HL-60/S4 (cell line): ENCODE measurements around the gene GRIA1.

ENCODE experiments used
- in situ Hi-C: fragments of 300-500 bp; cut with MboI; formaldehyde crosslinking; loops from 2 replicates; pipeline ENCODE4 v1.14.3; 2022; ENCODE audit warnings: low sequenced_read_pairs

Gene GRIA1

DNA sequence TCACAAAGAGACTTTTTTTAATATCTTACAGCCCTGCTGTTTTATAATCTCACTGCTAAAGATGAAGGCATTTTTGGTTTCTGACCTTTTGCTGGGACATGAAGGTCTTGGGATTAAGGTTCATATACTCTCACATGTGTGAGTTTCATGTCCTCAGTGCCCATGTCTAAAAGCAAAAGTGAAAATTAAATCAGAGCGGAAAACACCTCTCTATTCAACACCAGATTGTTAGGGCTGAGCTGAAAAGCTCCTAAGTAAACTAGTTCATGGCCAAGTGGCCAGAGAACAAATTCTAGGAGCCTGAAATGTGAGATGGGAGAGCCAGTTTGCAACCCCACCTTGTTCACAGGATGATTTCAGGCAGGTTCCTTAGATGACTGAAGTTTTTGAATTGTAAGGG lies 110.9 kb downstream of the GRIA1 start:
- in situ Hi-C loops: no loop called here

DNA sequence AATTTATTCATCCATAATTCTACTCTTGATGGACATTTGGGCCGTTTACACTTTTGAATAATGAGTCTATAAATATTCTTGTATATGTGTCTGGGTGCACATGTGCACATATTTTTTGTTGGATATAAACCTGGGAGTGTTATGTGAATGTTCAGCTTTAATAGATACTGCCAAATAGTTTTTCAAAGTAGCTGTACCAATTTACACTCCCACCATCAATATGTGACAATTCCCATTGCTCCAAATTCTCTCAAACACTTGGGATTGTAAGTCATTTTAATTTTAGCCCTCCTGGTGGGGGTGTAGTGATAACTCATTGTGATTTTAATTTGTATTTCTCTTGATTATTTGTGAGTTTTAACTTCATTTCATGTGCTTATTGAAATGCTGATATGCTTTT lies 114.9 kb downstream of the GRIA1 start:
- in situ Hi-C loops: no loop called here

GRCh38 chr5:153610009-153610408 lies 119.5 kb downstream of the GRIA1 start:
- in situ Hi-C loops: no loop called here

DNA sequence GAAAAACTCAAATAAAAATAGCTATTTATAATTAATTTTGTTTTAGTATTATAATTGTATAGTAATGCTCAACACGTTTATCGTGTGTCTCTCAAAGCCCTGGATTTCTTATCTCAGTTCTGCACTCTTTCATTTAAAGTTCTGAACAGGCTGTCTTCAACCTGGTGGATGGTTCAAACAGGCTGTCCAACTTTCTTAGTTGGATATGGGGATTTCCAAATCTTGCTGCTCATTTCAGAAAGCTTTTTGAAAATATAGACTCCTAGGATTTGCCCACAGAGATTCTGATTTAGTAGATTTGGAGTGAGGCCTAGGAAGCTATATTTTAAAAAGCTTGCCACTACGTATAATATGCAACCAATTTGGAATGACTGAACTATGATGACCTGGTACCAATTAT lies 120.3 kb downstream of the GRIA1 start:
- in situ Hi-C loops: no loop called here

DNA sequence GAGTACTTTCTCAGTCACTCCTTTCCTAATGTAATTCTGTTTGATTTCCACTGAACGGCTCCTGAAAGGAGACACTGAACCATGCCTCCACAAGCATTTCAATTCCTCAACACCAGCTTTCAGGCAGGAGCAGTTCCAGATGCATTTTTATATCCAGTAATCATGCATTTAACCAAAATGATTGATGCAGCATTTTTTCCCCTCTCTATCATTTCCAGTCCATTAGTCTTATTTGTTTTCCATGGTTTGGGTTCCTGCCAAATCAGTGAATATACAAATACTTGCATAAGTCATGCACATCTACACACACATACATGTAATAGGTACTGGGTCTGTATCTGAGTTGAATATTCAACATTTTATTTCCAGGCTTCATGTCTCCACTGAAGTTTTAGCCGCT lies 122.7 kb downstream of the GRIA1 start:
- in situ Hi-C loops: no loop called here

- in situ Hi-C loops: no loop called here
Observed at GRCh38 chr5:153613672-153614071, 123.2 kb downstream of the GRIA1 start.

GRCh38 chr5:153617190-153617589 lies 126.7 kb downstream of the GRIA1 start:
- in situ Hi-C loops: no loop called here

DNA sequence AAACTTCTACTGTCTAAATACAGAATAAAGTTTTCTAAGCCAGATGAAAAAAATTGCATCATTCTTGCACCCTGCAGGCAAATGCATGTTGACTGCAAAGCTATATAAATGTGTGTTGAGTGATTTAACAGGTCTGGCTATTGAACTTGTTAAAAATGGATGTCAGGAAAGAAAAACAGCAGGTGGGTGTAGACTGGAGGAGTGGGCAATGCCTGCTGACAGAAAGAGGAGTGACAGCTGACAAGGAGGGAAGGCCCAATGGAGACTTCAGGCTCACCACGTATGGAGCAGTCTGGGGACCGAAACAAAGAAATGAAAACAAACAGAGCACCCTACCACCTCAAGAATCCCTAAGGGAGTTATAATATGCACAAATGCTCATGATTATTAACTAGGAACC lies 127.8 kb downstream of the GRIA1 start:
- in situ Hi-C loops: no loop called here

GRCh38 chr5:153618867-153619266 lies 128.4 kb downstream of the GRIA1 start:
- in situ Hi-C loops: no loop called here

DNA sequence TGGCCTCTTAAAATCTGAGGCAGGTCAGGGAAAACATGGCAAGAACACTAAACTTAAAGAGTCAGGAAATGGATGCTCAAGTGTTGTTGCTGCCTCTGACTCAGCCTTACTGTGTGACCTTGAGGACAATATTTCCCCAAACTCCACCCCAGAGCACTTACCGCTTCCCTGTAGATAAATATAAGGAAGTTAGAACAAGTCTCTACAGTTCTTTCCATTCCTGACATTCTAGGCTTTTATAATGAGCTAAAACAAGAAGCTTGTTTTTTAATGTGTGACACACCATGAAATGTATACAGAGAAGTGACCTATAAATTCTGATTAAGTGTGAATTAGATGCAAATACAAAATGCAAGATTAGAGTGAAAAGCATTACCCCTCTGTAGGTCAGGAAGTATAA lies 129.3 kb downstream of the GRIA1 start:
- in situ Hi-C loops: no loop called here

DNA sequence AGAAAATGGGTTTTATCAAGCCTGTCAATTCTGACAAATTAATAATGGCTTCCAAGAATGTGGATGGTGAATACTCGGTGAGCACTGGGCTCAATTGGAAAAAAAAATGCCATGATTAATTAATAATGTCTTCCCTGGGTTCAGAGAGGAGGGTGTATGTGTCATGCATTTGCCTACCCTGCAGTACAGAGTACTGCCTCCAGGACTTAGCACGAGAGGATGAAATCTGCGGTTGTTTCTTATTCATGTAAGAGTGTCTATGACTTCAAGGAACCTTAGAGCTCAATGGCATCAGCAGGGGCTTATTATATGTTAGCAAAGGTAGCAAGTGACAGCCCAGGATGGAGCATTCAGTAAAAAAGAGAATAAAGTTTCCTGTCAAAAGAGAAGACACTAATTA lies 132.7 kb downstream of the GRIA1 start:
- in situ Hi-C loops: no loop called here

- in situ Hi-C loops: no loop called here
Observed at GRCh38 chr5:153623751-153624450, 133.4 kb downstream of the GRIA1 start.

GRCh38 chr5:153624451-153624765 lies 133.9 kb downstream of the GRIA1 start:
- in situ Hi-C loops: no loop called here

DNA sequence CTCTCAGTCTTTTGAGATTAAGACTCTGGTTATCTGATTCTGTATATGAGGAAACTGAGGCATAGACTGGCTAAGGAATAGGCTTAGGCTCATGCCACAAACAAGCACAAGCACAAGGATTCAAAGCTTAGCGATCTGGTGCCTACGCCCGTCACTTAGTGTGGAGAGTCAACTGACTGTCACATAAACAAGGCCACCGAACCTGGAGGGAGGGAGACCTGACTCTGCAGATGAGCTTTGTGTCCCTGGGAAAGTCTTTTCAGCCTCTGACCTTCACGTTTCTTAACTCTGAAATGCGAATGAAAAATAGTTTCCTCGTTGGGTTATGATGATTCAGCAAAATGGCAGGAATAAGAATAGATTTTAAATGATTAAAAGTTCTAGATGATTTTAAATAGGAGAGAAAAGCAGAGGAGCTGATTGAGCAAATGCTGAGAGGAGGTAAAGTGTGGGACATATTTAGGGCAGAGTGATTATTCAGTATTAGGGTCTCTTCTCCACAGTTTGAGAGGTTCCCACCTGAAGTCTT lies 135.4 kb downstream of the GRIA1 start:
- in situ Hi-C loops: no loop called here

- in situ Hi-C loops: no loop called here
Observed at GRCh38 chr5:153626836-153627235, 136.4 kb downstream of the GRIA1 start.

GRCh38 chr5:153629027-153629895 lies 138.8 kb downstream of the GRIA1 start:
- in situ Hi-C loops: no loop called here

DNA sequence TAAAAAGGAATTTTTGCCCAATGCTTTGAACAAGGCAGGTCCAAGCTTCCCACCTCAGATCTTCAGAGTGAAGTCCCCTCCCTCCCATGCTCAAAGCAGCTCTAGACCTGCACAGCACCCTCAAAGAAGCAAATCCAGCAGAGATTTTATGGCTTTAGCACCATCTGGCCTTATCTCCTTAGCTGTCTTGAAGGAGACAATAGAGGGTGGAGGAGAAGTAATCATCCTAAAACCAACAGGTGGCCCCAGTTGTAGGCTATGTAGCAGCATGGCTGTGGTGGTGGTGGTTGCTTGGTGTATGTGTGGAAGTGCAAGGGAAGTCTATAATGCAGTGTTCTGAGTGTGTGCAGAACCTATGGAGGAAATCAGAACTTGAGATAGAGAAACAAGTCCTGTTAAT lies 140.1 kb downstream of the GRIA1 start:
- in situ Hi-C loops: no loop called here

- in situ Hi-C loops: no loop called here
Observed at GRCh38 chr5:153632748-153633290, 142.3 kb downstream of the GRIA1 start.

- in situ Hi-C loops: no loop called here
Observed at GRCh38 chr5:153636670-153637451, 146.4 kb downstream of the GRIA1 start.

DNA sequence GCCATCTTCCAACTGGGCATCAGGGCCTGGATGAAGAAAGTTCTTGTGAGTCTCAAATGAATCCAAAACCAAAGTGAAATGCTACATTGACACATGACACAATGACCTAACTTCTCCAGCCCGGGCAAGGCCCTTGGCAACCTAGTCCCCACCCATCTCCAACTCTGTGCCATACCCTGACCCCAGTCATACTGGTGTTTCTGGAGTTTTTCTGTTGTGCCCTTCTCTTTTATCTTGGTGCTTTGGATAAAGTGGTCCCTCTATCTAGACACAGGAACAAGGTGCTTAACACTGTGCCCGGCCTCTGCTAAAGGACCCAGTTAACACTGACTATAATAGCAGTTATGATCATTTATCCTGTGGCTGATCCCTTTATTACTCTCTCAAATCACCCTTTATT lies 149.8 kb downstream of the GRIA1 start:
- in situ Hi-C loops: no loop called here

DNA sequence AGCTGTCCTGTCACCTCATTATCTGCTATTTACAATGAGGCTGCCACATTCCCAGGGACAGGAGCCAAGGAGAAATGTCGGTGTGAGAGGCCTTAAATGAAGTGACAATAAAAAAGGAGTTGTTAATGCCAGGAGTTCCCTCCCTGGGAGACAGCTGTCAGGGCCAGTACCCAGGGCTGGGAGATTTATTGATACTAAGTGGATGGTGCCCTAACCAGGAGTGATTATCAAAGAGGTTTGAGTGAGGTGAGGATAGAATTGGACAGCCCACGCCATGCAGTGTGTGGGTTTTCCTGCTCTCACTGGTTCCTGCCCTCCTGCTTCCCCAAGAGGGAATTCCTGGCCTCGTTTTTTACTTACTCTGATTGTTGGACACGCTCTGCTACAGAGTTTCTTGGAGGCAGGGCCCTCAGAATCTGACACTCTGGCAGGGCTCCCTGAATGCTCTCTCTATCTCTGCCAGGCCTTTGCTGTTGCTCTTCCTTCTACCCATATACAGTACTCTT lies 150.8 kb downstream of the GRIA1 start:
- in situ Hi-C loops: no loop called here
